HepG2 (cell line): ENCODE results near the gene IRX4. TPM values are rescaled to one million over a fixed set of nuclear protein-coding genes. Genes with fewer than 3 reads are reported as not detected.

Experiments
- BCLAF1 ChIP-seq: fragments of 450-650 bp; IDR thresholded peaks from 2 replicates; pipeline ENCODE4 v1.6.1; 2017; ENCODE audit warnings: mild to moderate bottlenecking
- ELK4 ChIP-seq: sonication (generic); formaldehyde crosslinking; IDR thresholded peaks from 2 replicates; pipeline ENCODE4 v1.9.0; 2021; ENCODE audit warnings: missing genetic modification reagents, borderline replicate concordance
- GTF3A ChIP-seq: sonication (generic); formaldehyde crosslinking; conservative IDR thresholded peaks from 2 replicates; pipeline ENCODE4 v1.4.0; 2020; ENCODE audit warnings: mild to moderate bottlenecking, missing genetic modification reagents
- PRDM15 ChIP-seq: sonication (generic); formaldehyde crosslinking; IDR thresholded peaks from 2 replicates; pipeline ENCODE4 v1.4.0; 2020; ENCODE audit warnings: missing genetic modification reagents
- SP140L ChIP-seq: sonication (generic); formaldehyde crosslinking; IDR thresholded peaks from 2 replicates; pipeline ENCODE4 v1.4.0; 2020; ENCODE audit warnings: missing genetic modification reagents, borderline replicate concordance
- ZBTB7A ChIP-seq: sonication (generic); formaldehyde crosslinking; IDR thresholded peaks from 2 replicates; pipeline ENCODE4 v1.8.0; 2022; ENCODE audit warnings: mild to moderate bottlenecking, missing genetic modification reagents
- ZNF580 ChIP-seq: IDR thresholded peaks from 2 replicates; pipeline ENCODE4 v1.6.1; 2016; ENCODE audit warnings: low read depth, borderline replicate concordance
- ZNF737 ChIP-seq: sonication (generic); formaldehyde crosslinking; IDR thresholded peaks from 2 replicates; pipeline ENCODE4 v1.5.0; 2020; ENCODE audit warnings: missing genetic modification reagents, mild to moderate bottlenecking, borderline replicate concordance
- polyA plus RNA-seq, 8 experiments: library from polyadenylated mRNA; depleted of rRNA in 3 of 8; stranded (reverse) in 7 of 8; unstranded in 1 of 8; fragments of >200 nt; fragmentation: Illumina TruSeq in 4 of 8; extraction: Trizol in 4 of 8; gene quantifications; 2 replicates each; pipeline versions ENCODE4 v1.2.1 to v1.2.3, GENCODE V29; 2011 to 2016; ENCODE audit warnings: low read depth in 4 of 8, missing spikeins in 1 of 8, mixed read lengths in 1 of 8; ENCODE audit not compliant: insufficient read depth in 1 of 8
- total RNA-seq, 5 experiments: library from RNA; depleted of rRNA; stranded (reverse); fragments of >200 nt; fragmentation: Illumina TruSeq; extraction: Trizol; gene quantifications; 2 replicates each; pipeline ENCODE4 v1.2.3, GENCODE V29; 2016; ENCODE audit warnings: low read depth in 1 of 5

Gene IRX4
- total and polyA plus RNA-seq, 2 of the 13 experiments (the other 11 are each of a cell fraction or from before 2014, with no cell fraction given) = not detected

GRCh38 chr5:1876660-1877064, 6.1 kb downstream of the IRX4 start (continued):
- TF ChIP-seq BCLAF1 (no peak), GTF3A (CRISPR knock-in tag) (no peak), ZBTB7A (CRISPR knock-in tag) (no peak), ZNF737 (no peak), PRDM15 (CRISPR knock-in tag) (no peak), SP140L (CRISPR knock-in tag) (no peak), ELK4 (no peak), ZNF580 (CRISPR knock-in tag) (no peak)
